B cell (primary cell): ENCODE measurements around the gene NAA40. TPM values are rescaled to one million over a fixed set of nuclear protein-coding genes. Genes with fewer than 3 reads are reported as not detected.

ENCODE experiments used
- ATAC-seq: fragments of 200-7000 bp; cut with Tn5 transposase; one replicate; pipeline ENCODE4 v1.10.0; 2021; ENCODE audit warnings: low read depth, mild to moderate bottlenecking, moderate number of reproducible peaks, moderate library complexity
- CTCF ChIA-PET: fragments of 350-600 bp; sonication (Branson Sonifier 250); formaldehyde crosslinking; loops from one replicate; lab custom pipeline; 2021; ENCODE audit warnings: antibody characterized with exemption, inconsistent platforms; lab: Charles Lee
- POLR2A ChIA-PET: fragments of 350-600 bp; sonication (Branson Sonifier 250); formaldehyde crosslinking; loops from one replicate; lab custom pipeline; 2021; ENCODE audit warnings: antibody characterized with exemption; lab: Charles Lee
- DNase-seq: peaks from one replicate; pipeline ENCODE4 v3.0.0; 2013
- H2AFZ ChIP-seq: 2 replicates; pipeline ENCODE4 v1.6.1; 2012; ENCODE audit warnings: mild to moderate bottlenecking, low read depth, low read length; ENCODE audit not compliant: insufficient read depth, poor library complexity, severe bottlenecking
- H3K27ac ChIP-seq, 2 donors: 1 replicate in 1 of 2; 2 replicates in 1 of 2; pipeline ENCODE4 v1.5.1; 2012 to 2013; ENCODE audit warnings: low read length in 2 of 2, mild to moderate bottlenecking in 2 of 2, moderate library complexity in 1 of 2
- H3K27me3 ChIP-seq, 4 experiments: fragments of 200-600 bp in 1 of 4; sonication (generic) in 1 of 4; replicated peaks in 1 of 4; 1 replicate in 2 of 4; 2 replicates in 2 of 4; pipeline versions ENCODE4 v1.6.1 to v1.7.0; 2013 to 2016; ENCODE audit warnings: low read length in 3 of 4, mild to moderate bottlenecking in 2 of 4, mixed read lengths in 1 of 4, moderate library complexity in 1 of 4; ENCODE audit not compliant: insufficient read depth in 4 of 4, control insufficient read depth in 3 of 4; ENCODE audit errors: control extremely low read depth in 1 of 4
- H3K36me3 ChIP-seq, 2 experiments: replicated peaks in 1 of 2; 1 replicate in 1 of 2; 2 replicates in 1 of 2; pipeline versions ENCODE4 v1.6.1 to v1.7.1; 2013; ENCODE audit warnings: low read length in 1 of 2; ENCODE audit not compliant: insufficient read depth in 2 of 2, control insufficient read depth in 1 of 2; ENCODE audit errors: control extremely low read depth in 1 of 2, extremely low read depth in 1 of 2
- H3K4me1 ChIP-seq, 2 donors: fragments of 200-600 bp in 1 of 2; sonication (generic) in 1 of 2; 1 replicate in 1 of 2; 2 replicates in 1 of 2; pipeline versions ENCODE4 v1.5.1 to v1.6.1; 2013 to 2017; ENCODE audit warnings: low read length in 2 of 2; ENCODE audit not compliant: control insufficient read depth in 2 of 2, insufficient read depth in 2 of 2
- H3K4me2 ChIP-seq: replicated peaks from 2 replicates; pipeline ENCODE3; 2012; ENCODE audit warnings: mild to moderate bottlenecking, low read depth, low read length; ENCODE audit not compliant: poor library complexity, severe bottlenecking
- H3K4me3 ChIP-seq, 5 experiments: fragments of 200-600 bp in 1 of 5; sonication (generic) in 1 of 5; 1 replicate in 3 of 5; 2 replicates in 2 of 5; pipeline versions ENCODE4 v1.5.1 to v1.7.0; 2011 to 2016; ENCODE audit warnings: low read length in 4 of 5, mild to moderate bottlenecking in 4 of 5, low read depth in 2 of 5, control low read depth in 1 of 5, moderate library complexity in 1 of 5; ENCODE audit not compliant: insufficient read depth in 1 of 5; ENCODE audit errors: control extremely low read depth in 1 of 5, extremely low read depth in 1 of 5
- H3K79me2 ChIP-seq: fragments of 200-600 bp; sonication (generic); one replicate; pipeline ENCODE4 v1.6.0; 2016; ENCODE audit warnings: low read length; ENCODE audit not compliant: control insufficient read depth, insufficient read depth
- H3K9ac ChIP-seq: fragments of 200-600 bp; sonication (generic); 2 replicates; pipeline ENCODE4 v1.6.1; 2017; ENCODE audit warnings: mild to moderate bottlenecking, low read length, moderate library complexity
- H3K9me3 ChIP-seq, 3 donors: one replicate each; pipeline versions ENCODE4 v1.6.1 to v1.7.1; 2013; ENCODE audit warnings: low read length in 2 of 3; ENCODE audit not compliant: control insufficient read depth in 2 of 3, insufficient read depth in 1 of 3; ENCODE audit errors: control extremely low read depth in 1 of 3
- H4K20me1 ChIP-seq: 2 replicates; pipeline ENCODE4 v1.6.0; 2012; ENCODE audit warnings: mild to moderate bottlenecking, low read length; ENCODE audit not compliant: insufficient read depth, control insufficient read depth, poor library complexity, severe bottlenecking
- H3K27ac Mint-ChIP-seq: one replicate; pipeline ENCODE4 v1.8.0; 2021; ENCODE audit warnings: mixed read lengths
- H3K27me3 Mint-ChIP-seq: one replicate; pipeline ENCODE4 v1.8.0; 2021; ENCODE audit warnings: mixed read lengths
- H3K4me1 Mint-ChIP-seq: one replicate; pipeline ENCODE4 v1.8.0; 2021; ENCODE audit warnings: mixed read lengths
- H3K4me3 Mint-ChIP-seq: one replicate; pipeline ENCODE4 v1.8.0; 2021; ENCODE audit warnings: mixed read lengths
- H3K9me3 Mint-ChIP-seq: one replicate; pipeline ENCODE4 v1.8.0; 2022; ENCODE audit warnings: mixed read lengths; ENCODE audit not compliant: insufficient read depth
- EZH2 ChIP-seq: IDR thresholded peaks from 2 replicates; pipeline ENCODE4 v1.6.1; 2012; ENCODE audit warnings: borderline replicate concordance, low read depth, mild to moderate bottlenecking, moderate library complexity, low read length; ENCODE audit not compliant: insufficient read depth, poor library complexity, severe bottlenecking
- WGBS: methylation state at CpG from one replicate; pipeline ENCODE4 v1.1.5; 2013; ENCODE audit warnings: missing lambda C conversion rate; ENCODE audit not compliant: insufficient coverage; 5-methylcytosine and 5-hydroxymethylcytosine counted together
- intact Hi-C: fragments of 100-400 bp; cut with micrococcal nuclease; formaldehyde crosslinking; loops from one replicate; pipeline ENCODE4 v1.10.0; 2022
- polyA plus RNA-seq: library from polyadenylated mRNA; depleted of rRNA; stranded (reverse); fragments of >200 nt; gene quantifications from 2 replicates; pipeline ENCODE4 v1.2.3, GENCODE V29; 2012
- total RNA-seq, 2 donors: library from RNA; stranded (reverse); fragments of 120-200 nt in 1 of 2; gene quantifications; 1 replicate in 1 of 2; 2 replicates in 1 of 2; pipeline versions ENCODE4 v1.2.3 to v1.2.4, GENCODE V29; 2013 to 2022
- TF ChIP-seq, protein P1 (sequence below): fragments of 200-600 bp; IDR thresholded peaks from one replicate; pipeline ENCODE4 v1.8.0; 2022; ENCODE audit warnings: antibody characterized with exemption, mild to moderate bottlenecking

Gene NAA40
- total and polyA plus RNA-seq, 2 donors (not counting 1 experiment from before 2014, with no cell fraction given) = 41.3 to 47.7 TPM

DNA sequence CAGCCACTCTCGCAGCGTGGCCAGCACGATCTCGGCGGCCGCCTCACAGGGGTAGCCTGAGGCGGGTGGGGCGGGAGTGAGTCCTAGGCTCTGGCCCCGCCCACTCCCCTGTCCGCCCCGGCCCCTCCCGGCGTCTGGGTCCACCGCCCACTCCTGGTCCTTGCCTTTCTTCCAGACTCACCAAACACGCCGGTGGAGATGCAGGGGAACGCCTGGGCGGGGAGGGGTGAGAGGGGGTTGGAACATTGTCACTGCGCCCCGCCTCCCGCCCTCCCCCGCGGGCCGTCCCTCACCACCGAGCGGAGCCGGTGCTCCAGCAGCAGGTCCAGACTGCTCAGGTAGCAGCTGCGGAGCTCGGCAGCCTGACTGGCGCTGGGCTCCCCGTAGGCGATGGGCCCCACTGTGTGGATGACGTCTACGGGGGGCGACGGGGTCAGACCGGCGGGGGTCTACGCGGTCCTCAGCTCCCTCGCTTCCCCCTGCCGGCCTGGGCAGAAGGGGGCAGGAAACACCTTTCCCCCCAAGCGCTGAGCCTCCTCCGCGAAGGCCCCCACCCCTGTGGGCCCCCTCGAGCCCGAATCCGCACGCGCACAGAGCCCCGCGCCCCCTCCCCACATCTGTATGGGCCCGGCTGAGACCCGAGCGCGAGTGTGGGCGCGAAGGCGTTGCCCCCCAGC, 60.7 kb downstream of the NAA40 start:
- no peak for TF ChIP-seq EZH2
- TF ChIP-seq, protein P1, sequence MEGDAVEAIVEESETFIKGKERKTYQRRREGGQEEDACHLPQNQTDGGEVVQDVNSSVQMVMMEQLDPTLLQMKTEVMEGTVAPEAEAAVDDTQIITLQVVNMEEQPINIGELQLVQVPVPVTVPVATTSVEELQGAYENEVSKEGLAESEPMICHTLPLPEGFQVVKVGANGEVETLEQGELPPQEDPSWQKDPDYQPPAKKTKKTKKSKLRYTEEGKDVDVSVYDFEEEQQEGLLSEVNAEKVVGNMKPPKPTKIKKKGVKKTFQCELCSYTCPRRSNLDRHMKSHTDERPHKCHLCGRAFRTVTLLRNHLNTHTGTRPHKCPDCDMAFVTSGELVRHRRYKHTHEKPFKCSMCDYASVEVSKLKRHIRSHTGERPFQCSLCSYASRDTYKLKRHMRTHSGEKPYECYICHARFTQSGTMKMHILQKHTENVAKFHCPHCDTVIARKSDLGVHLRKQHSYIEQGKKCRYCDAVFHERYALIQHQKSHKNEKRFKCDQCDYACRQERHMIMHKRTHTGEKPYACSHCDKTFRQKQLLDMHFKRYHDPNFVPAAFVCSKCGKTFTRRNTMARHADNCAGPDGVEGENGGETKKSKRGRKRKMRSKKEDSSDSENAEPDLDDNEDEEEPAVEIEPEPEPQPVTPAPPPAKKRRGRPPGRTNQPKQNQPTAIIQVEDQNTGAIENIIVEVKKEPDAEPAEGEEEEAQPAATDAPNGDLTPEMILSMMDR = no peak
- POLR2A ChIA-PET = interaction anchor here (0.6 to 1.9 kb wide), 2 partner anchors 14 to 26 kb away, joined by 4 to 5 read pairs; partner anchors contain the start of gene OTUB1
- peak overlapping the region; percentile 71 for H3K4me3 Mint-ChIP-seq

More for the DNA sequence above, 60.7 kb downstream of the NAA40 start:
- DNase-seq (peak; percentile 77), ATAC-seq (peak; percentile 67)
- Mint-ChIP-seq H3K27ac (no peak overlapping the region), H3K4me1 (peaks cover 13% of the 10 kb centered on the region), H3K9me3 (no peaks in the 10 kb centered on the region), H3K27me3 (peaks cover 4% of the 10 kb centered on the region)
- peaks cover 21 to 26% of the 10 kb centered on the region in 2 donors for H3K4me1 ChIP-seq
- peak overlapping the region; percentile 57 for H3K9ac ChIP-seq
- peak overlapping the region; percentile 97 for H3K4me2 ChIP-seq
- intact Hi-C loops = loop anchor here (1.0 kb wide), 3 partner anchors 13 to 154 kb away; partner anchors contain the start of gene OTUB1
- no peaks in the 10 kb centered on the region for H3K9me3 ChIP-seq
- peaks cover 56% of the 10 kb centered on the region for H4K20me1 ChIP-seq
- no peaks in the 10 kb centered on the region for H3K79me2 ChIP-seq
- CTCF ChIA-PET = interaction anchor here (0.7 to 4.5 kb wide), 13 partner anchors 9 to 230 kb away, joined by 3 to 102 read pairs (median 4); partner anchors contain the start of gene ZFTA
- H3K36me3 ChIP-seq = peaks cover 0 to 31% of the 10 kb centered on the region in 2 experiments
- H3K27ac ChIP-seq = no peak overlapping the region
- 6% methylated on average over 56 of the region's 59 CpGs for WGBS
- peaks cover 0 to 9% (median 3%) of the 10 kb centered on the region in 4 experiments for H3K27me3 ChIP-seq
- peak overlapping the region in 4 of 5 experiments; percentile 23 to 58 (median 48) for H3K4me3 ChIP-seq
- H2AFZ ChIP-seq = peak overlapping the region; percentile 62
